HUES6 (cell line): ENCODE measurements around the gene MMEL1.
A peak's percentile ranks its signal among the peaks of the same experiment; 100 is the strongest.
"Not testable (repeated sequence)": the region's sequence is repeated elsewhere in the genome, so short reads cannot be mapped to it uniquely, and the experiment has no call there.

Experiments used
- H3K27ac ChIP-seq: 2 replicates; pipeline ENCODE4 v1.7.0; 2013; ENCODE audit warnings: low read depth, mild to moderate bottlenecking, low read length, inconsistent platforms
- H3K27me3 ChIP-seq: 2 replicates; pipeline ENCODE4 v1.6.1; 2013; ENCODE audit warnings: low read length; ENCODE audit not compliant: control insufficient read depth, insufficient read depth
- H3K36me3 ChIP-seq: 2 replicates; pipeline ENCODE4 v1.6.1; 2013; ENCODE audit warnings: low read length; ENCODE audit not compliant: control insufficient read depth, insufficient read depth
- H3K4me1 ChIP-seq: 2 replicates; pipeline ENCODE4 v1.6.1; 2013; ENCODE audit warnings: low read length; ENCODE audit not compliant: control insufficient read depth, insufficient read depth
- H3K4me3 ChIP-seq: 2 replicates; pipeline ENCODE4 v1.5.1; 2013; ENCODE audit warnings: low read depth, low read length
- H3K9ac ChIP-seq: one replicate; pipeline ENCODE4 v1.6.1; 2013; ENCODE audit warnings: mild to moderate bottlenecking, low read length
- H3K9me3 ChIP-seq: 2 replicates; pipeline ENCODE4 v1.6.1; 2013; ENCODE audit warnings: low read depth, low read length; ENCODE audit not compliant: control insufficient read depth, insufficient read depth

Gene MMEL1

GRCh38 chr1:2556678-2557481 is 75.9 kb downstream of the MMEL1 start:
- Histone ChIP-seq H3K4me3 (no peak overlapping the region), H3K9me3 (no peaks in the 10 kb centered on the region)

GRCh38 chr1:2556277-2556677 is 76.5 kb downstream of the MMEL1 start, which contains the start of gene TNFRSF14:
TSS of gene TNFRSF14 (plus strand) at chr1:2556371. CDS start at chr1:2556665, 294 bp downstream.
- no peaks in the 10 kb centered on the region for H3K9me3 ChIP-seq
- peaks cover 10% of the 10 kb centered on the region for H3K4me1 ChIP-seq
- 0 out of 2 replicates have a peak within 1 kb of the TSS, but pooled peaks have one; percentile 14 for H3K27ac ChIP-seq
- H3K9ac ChIP-seq, result no peak within 1 kb of the TSS
- H3K27me3 ChIP-seq, result no peaks in the 10 kb centered on the region
- H3K36me3 ChIP-seq, result no peaks in the 10 kb centered on the region
- H3K4me3 ChIP-seq, result no peak within 1 kb of the TSS

More at GRCh38 chr1:2556678-2557481, 75.9 kb downstream of the MMEL1 start:
- Histone ChIP-seq H3K27ac (0 out of 2 replicates have a peak overlapping the region, but pooled peaks have one; percentile 14), H3K27me3 (no peaks in the 10 kb centered on the region), H3K36me3 (no peaks in the 10 kb centered on the region), H3K9ac (no peak overlapping the region), H3K4me1 (peaks cover 10% of the 10 kb centered on the region)

GRCh38 chr1:2555634-2556276 is 77.1 kb downstream of the MMEL1 start:
- Histone ChIP-seq H3K9me3 (no peaks in the 10 kb centered on the region), H3K36me3 (no peaks in the 10 kb centered on the region), H3K9ac (no peak overlapping the region), H3K4me3 (no peak overlapping the region), H3K27ac (no peak overlapping the region), H3K4me1 (peaks cover 10% of the 10 kb centered on the region), H3K27me3 (no peaks in the 10 kb centered on the region)

- Histone ChIP-seq H3K9ac (no peak overlapping the region), H3K4me3 (no peak overlapping the region), H3K9me3 (no peaks in the 10 kb centered on the region), H3K36me3 (no peaks in the 10 kb centered on the region), H3K27ac (no peak overlapping the region), H3K4me1 (peaks cover 10% of the 10 kb centered on the region), H3K27me3 (no peaks in the 10 kb centered on the region)
Measured at GRCh38 chr1:2554621-2555387, 78.0 kb downstream of the MMEL1 start.

GRCh38 chr1:2553871-2554620 is 78.8 kb downstream of the MMEL1 start:
- no peaks in the 10 kb centered on the region for H3K9me3 ChIP-seq
- no peak overlapping the region for H3K9ac ChIP-seq
- H3K4me3 ChIP-seq, result no peak overlapping the region
- H3K4me1 ChIP-seq, result peaks cover 11% of the 10 kb centered on the region
- H3K27ac ChIP-seq, result no peak overlapping the region
- no peaks in the 10 kb centered on the region for H3K27me3 ChIP-seq
- no peaks in the 10 kb centered on the region for H3K36me3 ChIP-seq

- H3K27ac ChIP-seq, H3K4me3 ChIP-seq, H3K27me3 ChIP-seq, H3K9me3 ChIP-seq, H3K36me3 ChIP-seq, H3K9ac ChIP-seq: not testable (repeated sequence)
- peaks cover 20% of the 10 kb centered on the region for H3K4me1 ChIP-seq
Measured at GRCh38 chr1:2553076-2553475, 79.7 kb downstream of the MMEL1 start.

- H3K4me3 ChIP-seq, result no peak overlapping the region
- H3K27me3 ChIP-seq, result no peaks in the 10 kb centered on the region
- no peak overlapping the region for H3K9ac ChIP-seq
- H3K4me1 ChIP-seq, result peaks cover 28% of the 10 kb centered on the region
- H3K9me3 ChIP-seq, result no peaks in the 10 kb centered on the region
- H3K36me3 ChIP-seq, result no peaks in the 10 kb centered on the region
- H3K27ac ChIP-seq, result no peak overlapping the region
Measured at GRCh38 chr1:2552189-2552588, 80.6 kb downstream of the MMEL1 start.

- H3K27ac ChIP-seq, H3K27me3 ChIP-seq, H3K9me3 ChIP-seq, H3K4me3 ChIP-seq, H3K36me3 ChIP-seq, H3K9ac ChIP-seq: not testable (repeated sequence)
- H3K4me1 ChIP-seq, result peaks cover 26% of the 10 kb centered on the region
Measured at GRCh38 chr1:2551544-2551943, 81.3 kb downstream of the MMEL1 start.

GRCh38 chr1:2550309-2550861 is 82.4 kb downstream of the MMEL1 start:
- H3K9ac ChIP-seq, H3K4me3 ChIP-seq, H3K9me3 ChIP-seq, H3K36me3 ChIP-seq, H3K27me3 ChIP-seq, H3K27ac ChIP-seq: not testable (repeated sequence)
- peaks cover 24% of the 10 kb centered on the region for H3K4me1 ChIP-seq

- H3K9me3 ChIP-seq, H3K27ac ChIP-seq, H3K36me3 ChIP-seq, H3K9ac ChIP-seq, H3K4me3 ChIP-seq, H3K27me3 ChIP-seq: not testable (repeated sequence)
- H3K4me1 ChIP-seq, result peaks cover 33% of the 10 kb centered on the region
Measured at GRCh38 chr1:2549367-2550029, 83.3 kb downstream of the MMEL1 start.
